ENCODE measurements around the gene RPRD1A.

DNA sequence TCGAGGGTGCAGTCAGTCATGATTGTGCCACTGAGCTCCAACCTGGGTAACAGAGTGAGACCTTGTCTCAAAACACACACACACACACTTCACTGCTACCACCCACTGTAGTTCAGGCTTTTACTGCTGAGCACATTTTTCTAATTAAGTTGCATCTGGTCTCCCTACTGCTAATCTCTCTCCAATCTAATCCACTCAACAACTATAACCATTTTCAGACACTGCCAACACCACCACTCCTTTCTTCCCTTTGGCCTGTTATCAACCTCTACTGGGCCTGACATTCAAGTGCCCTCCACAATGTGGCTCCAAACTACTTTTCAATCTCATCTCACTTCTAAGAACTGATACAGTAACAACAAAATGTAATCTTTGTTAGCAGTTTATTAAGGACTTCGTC is 50.1 kb downstream of the RPRD1A start:
- TF ChIP-seq EZH2 (IDR thresholded peaks at IDR 0.05) (no peak), POLR2AphosphoS5 (IDR thresholded peaks at IDR 0.05; ENCODE audit: borderline replicate concordance, low read depth, low read length) (no peak)

Data from SK-N-MC (cell line).